GM12878 (cell line): Measurements from ENCODE around the gene ARL6IP5.

Experiments
- ASH2L ChIP-seq: fragments of 300-600, 200-600 bp; sonication (generic); IDR thresholded peaks from 2 replicates; pipeline ENCODE4 v1.6.1; 2017; ENCODE audit warnings: low read depth, mild to moderate bottlenecking, borderline replicate concordance
- ATF2 ChIP-seq: IDR thresholded peaks from 2 replicates; pipeline ENCODE4 v1.6.1; 2012; ENCODE audit warnings: low read length, inconsistent platforms
- BRCA1 ChIP-seq: IDR thresholded peaks from 2 replicates; pipeline ENCODE4 v1.6.1; 2011; ENCODE audit warnings: low read depth, low read length, improper control_type of control experiment
- CTCF ChIP-seq, 3 experiments: IDR thresholded peaks in 2 of 3; conservative IDR thresholded peaks in 1 of 3; 2 replicates each; pipeline ENCODE4 v1.5.1; 2011; ENCODE audit warnings: low read depth in 3 of 3, low read length in 3 of 3, mild to moderate bottlenecking in 3 of 3, control low read depth in 2 of 3, moderate library complexity in 2 of 3, inconsistent platforms in 1 of 3, mixed read lengths in 1 of 3; ENCODE audit not compliant: control insufficient read depth in 2 of 3, insufficient read depth in 1 of 3; ENCODE audit errors: extremely low read depth in 1 of 3
- GABPA ChIP-seq: IDR thresholded peaks from 2 replicates; pipeline ENCODE4 v1.6.1; 2014; ENCODE audit warnings: antibody characterized with exemption, low read depth, mild to moderate bottlenecking, inconsistent platforms
- HDGF ChIP-seq: fragments of 450-650 bp; IDR thresholded peaks from 2 replicates; pipeline ENCODE4 v1.6.1; 2016; ENCODE audit warnings: antibody characterized with exemption
- NBN ChIP-seq: fragments of 450-650 bp; IDR thresholded peaks from 2 replicates; pipeline ENCODE4 v1.6.1; 2016
- POLR2A ChIP-seq: IDR thresholded peaks from 2 replicates; pipeline ENCODE4 v1.6.1; 2011; ENCODE audit warnings: low read depth, mild to moderate bottlenecking, low read length
- RCOR1 ChIP-seq: conservative IDR thresholded peaks from 2 replicates; pipeline ENCODE4 v1.6.1; 2012; ENCODE audit warnings: low read depth, low read length, improper control_type of control experiment
- SREBF2 ChIP-seq: IDR thresholded peaks from 2 replicates; pipeline ENCODE4 v1.6.1; 2012; ENCODE audit warnings: mild to moderate bottlenecking, low read length
- TARDBP ChIP-seq: IDR thresholded peaks from 2 replicates; pipeline ENCODE4 v1.6.1; 2016; ENCODE audit warnings: borderline replicate concordance
- ZNF217 ChIP-seq: fragments of 450-650 bp; IDR thresholded peaks from 2 replicates; pipeline ENCODE4 v1.6.1; 2017; ENCODE audit warnings: antibody characterized with exemption, mild to moderate bottlenecking
- ZNF274 ChIP-seq: IDR thresholded peaks from one replicate; pipeline ENCODE4 v1.8.0; 2011; ENCODE audit not compliant: insufficient read length, insufficient read depth

GRCh38 chr3:69095636-69096035 lies 10.9 kb downstream of the ARL6IP5 start:
- TF ChIP-seq HDGF, result no peak
- TF ChIP-seq BRCA1, result no peak
- no peak for TF ChIP-seq TARDBP
- TF ChIP-seq NBN, result no peak
- TF ChIP-seq POLR2A, result no peak
- no peak for TF ChIP-seq GABPA
- no peak for TF ChIP-seq CTCF (IDR thresholded peaks at IDR 0.05 in 2 of 3, conservative IDR thresholded peaks at IDR 0.05 in 1 of 3; ENCODE audit: control insufficient read depth in 2 of 3, extremely low read depth in 1 of 3, insufficient read depth in 1 of 3, low read depth in 3 of 3, low read length in 3 of 3)
- no peak for TF ChIP-seq RCOR1
- no peak for TF ChIP-seq ZNF274
- TF ChIP-seq SREBF2, result no peak
- TF ChIP-seq ZNF217, result no peak
- no peak for TF ChIP-seq ASH2L
- TF ChIP-seq ATF2, result no peak
